AG04449 (cell line): ENCODE data around the gene GAB1.

Experiments used
- CTCF ChIA-PET: fragments of 350-600 bp; formaldehyde crosslinking; extraction: SDS; loops from one replicate; lab custom pipeline; 2021; ENCODE audit warnings: antibody characterized with exemption; lab: Yijun Ruan, JAX
- POLR2A ChIA-PET: fragments of 400-600, 350-600 bp; formaldehyde crosslinking; extraction: SDS; loops from one replicate; lab custom pipeline; 2020; ENCODE audit warnings: antibody characterized with exemption, inconsistent platforms; lab: Yijun Ruan, JAX
- DNase-seq: peaks from one replicate; pipeline ENCODE4 v3.0.0-alpha.2; 2010; ENCODE audit warnings: low read depth, low spot score
- H3K4me3 ChIP-seq: 2 replicates; pipeline ENCODE4 v1.5.1; 2011; ENCODE audit warnings: low read depth, mild to moderate bottlenecking, control low read depth, low read length
- TF ChIP-seq, protein P1 (sequence below): IDR thresholded peaks from one replicate; pipeline ENCODE4 v1.5.1; 2011; ENCODE audit warnings: mild to moderate bottlenecking, moderate library complexity, low read length, control low read depth, inconsistent platforms; ENCODE audit not compliant: insufficient read depth; ENCODE audit errors: missing control alignments

Gene GAB1

DNA sequence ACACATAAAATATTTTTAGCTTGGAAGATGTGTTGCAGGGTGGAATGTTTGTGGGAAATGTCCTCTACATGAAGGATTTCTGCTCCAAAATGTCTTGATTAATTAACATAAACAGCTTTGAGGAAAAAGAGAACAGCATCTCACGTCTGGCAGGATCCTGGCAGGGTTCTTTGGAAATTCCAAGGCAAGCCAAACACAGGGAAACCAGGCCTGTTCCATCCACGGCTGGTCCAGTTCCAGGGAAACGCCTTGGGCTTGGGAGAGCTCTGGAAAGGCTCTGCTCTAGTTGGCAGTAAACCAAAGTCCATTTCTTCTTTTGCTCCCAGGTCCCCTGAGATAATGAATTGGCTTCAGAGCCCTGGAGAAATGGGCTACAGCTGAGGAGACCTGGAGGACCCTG lies 42.4 kb upstream of the GAB1 start:
- ChIA-PET POLR2A (interaction anchor here (0.7 kb wide), 1 partner anchor 36 kb away, joined by 6 read pairs; no protein-coding TSS in a partner anchor), CTCF (no interaction called here)
- H3K4me3 ChIP-seq: no peak overlapping the region
- TF ChIP-seq, protein P1, sequence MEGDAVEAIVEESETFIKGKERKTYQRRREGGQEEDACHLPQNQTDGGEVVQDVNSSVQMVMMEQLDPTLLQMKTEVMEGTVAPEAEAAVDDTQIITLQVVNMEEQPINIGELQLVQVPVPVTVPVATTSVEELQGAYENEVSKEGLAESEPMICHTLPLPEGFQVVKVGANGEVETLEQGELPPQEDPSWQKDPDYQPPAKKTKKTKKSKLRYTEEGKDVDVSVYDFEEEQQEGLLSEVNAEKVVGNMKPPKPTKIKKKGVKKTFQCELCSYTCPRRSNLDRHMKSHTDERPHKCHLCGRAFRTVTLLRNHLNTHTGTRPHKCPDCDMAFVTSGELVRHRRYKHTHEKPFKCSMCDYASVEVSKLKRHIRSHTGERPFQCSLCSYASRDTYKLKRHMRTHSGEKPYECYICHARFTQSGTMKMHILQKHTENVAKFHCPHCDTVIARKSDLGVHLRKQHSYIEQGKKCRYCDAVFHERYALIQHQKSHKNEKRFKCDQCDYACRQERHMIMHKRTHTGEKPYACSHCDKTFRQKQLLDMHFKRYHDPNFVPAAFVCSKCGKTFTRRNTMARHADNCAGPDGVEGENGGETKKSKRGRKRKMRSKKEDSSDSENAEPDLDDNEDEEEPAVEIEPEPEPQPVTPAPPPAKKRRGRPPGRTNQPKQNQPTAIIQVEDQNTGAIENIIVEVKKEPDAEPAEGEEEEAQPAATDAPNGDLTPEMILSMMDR: no peak
- no peak for DNase-seq

DNA sequence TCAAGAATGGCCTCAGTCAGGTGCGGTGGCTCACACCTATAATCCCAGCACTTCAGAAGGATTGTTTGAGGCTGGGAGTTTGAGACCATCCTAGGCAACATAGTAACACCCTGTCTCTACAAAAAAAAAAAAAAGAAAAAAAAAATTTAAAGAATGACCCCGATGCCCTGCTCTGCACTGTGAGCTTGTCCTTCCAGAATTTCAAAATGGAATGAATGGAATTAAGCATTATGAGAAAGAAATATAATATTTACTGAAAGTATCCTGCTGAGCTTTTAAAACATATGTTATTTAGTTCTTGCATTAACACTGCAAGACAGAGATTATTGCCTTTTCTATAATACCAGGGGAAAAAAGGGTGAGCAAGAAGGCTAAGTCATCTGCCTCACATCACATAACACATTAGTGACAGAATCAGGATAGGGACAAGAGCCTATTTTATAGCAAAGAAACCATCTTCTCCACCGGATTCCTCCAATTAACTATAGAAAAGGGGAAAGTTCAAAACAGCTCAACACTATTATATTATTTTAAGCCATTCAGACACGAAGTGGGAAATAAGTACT lies 41.9 kb upstream of the GAB1 start:
- CTCF ChIA-PET: no interaction called here
- TF ChIP-seq, protein P1: no peak

DNA sequence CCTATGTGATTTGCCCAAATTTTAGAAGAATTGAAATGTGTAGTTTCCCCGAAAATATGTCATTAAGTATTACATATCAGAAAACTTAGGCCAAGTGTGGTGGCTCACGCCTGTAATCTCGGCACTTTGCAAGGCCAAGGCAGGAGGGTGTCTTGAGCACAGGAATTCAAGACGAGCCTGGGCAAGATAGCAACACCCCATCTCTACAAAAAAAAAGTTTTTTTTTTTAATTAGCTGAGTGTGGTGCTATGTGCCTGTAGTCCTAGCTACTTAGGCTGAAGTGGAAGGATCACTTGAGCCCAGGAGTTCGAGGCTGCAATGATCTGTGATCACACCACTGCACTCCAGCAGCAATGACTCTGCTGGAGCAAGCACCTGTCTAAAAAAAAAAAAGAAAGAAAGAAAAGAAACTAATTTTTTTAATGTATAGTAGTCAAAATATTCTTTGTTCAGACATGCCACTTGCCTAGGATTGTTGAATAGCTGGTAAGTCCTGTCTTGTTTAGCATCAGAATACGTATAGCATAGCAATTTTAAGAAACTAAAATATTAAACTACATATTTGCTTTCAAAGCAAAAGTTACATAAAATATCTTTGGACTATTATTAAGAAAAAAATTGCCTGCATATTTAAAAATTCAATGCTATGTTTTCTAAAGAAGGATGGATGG lies 40.1 kb upstream of the GAB1 start:
- CTCF ChIA-PET: no interaction called here
- TF ChIP-seq, protein P1: no peak
- DNase-seq: no peak
- POLR2A ChIA-PET: no interaction called here
- H3K4me3 ChIP-seq: no peak overlapping the region

More for the DNA sequence above, 41.9 kb upstream of the GAB1 start:
- no peak overlapping the region for H3K4me3 ChIP-seq
- DNase-seq: no peak
- POLR2A ChIA-PET: interaction anchor here (0.7 kb wide), 1 partner anchor 37 kb away, joined by 6 read pairs; no protein-coding TSS in a partner anchor

DNA sequence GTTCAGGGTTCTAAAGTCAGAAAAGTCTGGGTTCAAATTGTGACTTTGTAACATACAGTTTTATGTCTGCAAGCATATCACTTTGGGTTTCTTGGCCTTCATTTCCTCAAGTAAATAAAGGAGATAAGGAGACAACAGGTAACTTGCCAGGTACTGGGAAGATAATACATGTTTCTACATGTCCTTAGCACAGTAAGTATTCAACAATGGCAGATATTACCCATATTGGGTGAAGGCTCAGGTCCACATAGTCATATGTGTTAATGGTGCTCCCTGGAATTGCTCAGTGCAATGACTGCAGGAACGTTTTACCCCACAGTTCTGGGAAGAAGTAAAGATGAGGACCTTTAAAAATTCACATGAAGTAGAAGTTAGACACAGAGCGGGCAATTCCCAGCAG lies 35.8 kb upstream of the GAB1 start:
- no peak overlapping the region for H3K4me3 ChIP-seq
- TF ChIP-seq, protein P1: no peak
- POLR2A ChIA-PET: no interaction called here
- CTCF ChIA-PET: no interaction called here
- DNase-seq: no peak

DNA sequence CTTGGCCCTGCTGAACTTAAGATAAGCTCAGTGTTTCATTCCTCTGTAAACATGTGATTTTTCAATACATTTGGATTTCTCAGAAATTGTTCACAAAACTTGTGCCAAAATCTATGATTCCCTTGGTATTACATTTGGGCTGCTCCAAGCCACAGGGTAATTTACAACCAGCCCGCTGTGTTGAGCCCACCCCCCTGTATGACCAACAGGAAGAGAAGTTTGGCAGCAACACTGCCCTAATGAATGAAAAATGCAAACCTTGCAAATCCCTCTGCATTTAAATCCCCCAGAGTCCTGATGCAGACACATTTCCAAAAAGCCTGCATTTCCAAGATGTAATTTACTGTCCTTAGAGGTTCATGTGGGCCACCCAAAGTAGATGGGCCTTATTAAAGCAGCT lies 34.1 kb upstream of the GAB1 start:
- TF ChIP-seq, protein P1: no peak
- DNase-seq: peak; percentile 29
- CTCF ChIA-PET: no interaction called here
- H3K4me3 ChIP-seq: no peak overlapping the region
- POLR2A ChIA-PET: no interaction called here

DNA sequence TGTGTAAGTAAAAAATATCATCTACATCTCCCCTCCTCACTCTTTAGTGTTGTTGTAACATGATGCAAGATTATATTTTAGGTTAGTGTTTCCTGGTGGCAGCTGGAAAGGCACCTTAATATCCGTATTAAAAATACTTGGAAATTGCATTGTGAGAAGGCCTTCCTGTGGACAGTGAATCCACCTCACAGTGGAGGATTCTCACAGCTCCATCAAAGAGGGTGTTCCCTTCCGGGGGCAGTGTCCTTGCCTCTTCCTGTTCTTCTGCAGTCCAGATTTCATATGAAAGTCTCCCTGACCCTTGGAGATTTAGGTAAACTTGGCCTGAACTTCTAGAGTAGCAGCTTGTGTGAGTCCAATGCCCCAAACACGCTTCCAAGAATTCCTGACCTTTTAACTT lies 29.9 kb upstream of the GAB1 start:
- TF ChIP-seq, protein P1: no peak
- ChIA-PET CTCF (interaction anchor here (1.5 kb wide), 1 partner anchor 14 kb away, joined by 3 read pairs; no protein-coding TSS in a partner anchor), POLR2A (no interaction called here)
- DNase-seq: no peak
- no peak overlapping the region for H3K4me3 ChIP-seq
